Right lobe of liver (tissue), 4 donors: ENCODE measurements around the gene CCDC24.

ENCODE experiments used
- POLR2A ChIP-seq: fragments of 450-650 bp; IDR thresholded peaks from one replicate; pipeline ENCODE4 v1.6.1; 2017; ENCODE audit warnings: antibody characterized with exemption, mild to moderate bottlenecking
- TF ChIP-seq, protein P1 (sequence below), 4 donors: fragments of 200-600 bp in 3 of 4; fragments of 450-650 bp in 1 of 4; IDR thresholded peaks; one replicate each; pipeline versions ENCODE4 v1.5.1 to v1.8.0; 2016 to 2022; ENCODE audit warnings: antibody characterized with exemption in 4 of 4, mild to moderate bottlenecking in 2 of 4
- donor health status: DM: no; HTN: no; CAD: no.
- donor health status: DM: no; HTN: no; CAD: no.
- donor health status: DM: no; HTN: yes; CAD: no.

DNA sequence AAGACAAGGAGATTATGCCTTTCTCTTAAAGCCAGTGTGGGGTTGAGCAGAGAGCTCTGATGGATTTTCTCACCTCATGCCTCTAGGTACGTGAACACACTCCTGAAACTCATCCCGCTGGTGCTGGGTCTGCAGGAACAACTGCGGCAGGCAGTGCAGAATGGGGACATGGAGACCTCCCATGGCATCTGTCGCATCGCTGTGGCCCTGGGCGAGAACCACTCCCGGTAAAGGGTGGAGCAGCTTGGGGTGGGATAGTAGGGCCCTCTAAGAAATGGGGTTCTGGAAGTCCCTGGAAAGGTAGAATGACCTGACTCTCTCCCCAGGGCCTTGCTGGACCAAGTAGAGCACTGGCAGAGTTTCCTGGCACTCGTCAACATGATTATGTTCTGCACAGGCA lies 35.2 kb upstream of the CCDC24 start:
- TF ChIP-seq, protein P1, sequence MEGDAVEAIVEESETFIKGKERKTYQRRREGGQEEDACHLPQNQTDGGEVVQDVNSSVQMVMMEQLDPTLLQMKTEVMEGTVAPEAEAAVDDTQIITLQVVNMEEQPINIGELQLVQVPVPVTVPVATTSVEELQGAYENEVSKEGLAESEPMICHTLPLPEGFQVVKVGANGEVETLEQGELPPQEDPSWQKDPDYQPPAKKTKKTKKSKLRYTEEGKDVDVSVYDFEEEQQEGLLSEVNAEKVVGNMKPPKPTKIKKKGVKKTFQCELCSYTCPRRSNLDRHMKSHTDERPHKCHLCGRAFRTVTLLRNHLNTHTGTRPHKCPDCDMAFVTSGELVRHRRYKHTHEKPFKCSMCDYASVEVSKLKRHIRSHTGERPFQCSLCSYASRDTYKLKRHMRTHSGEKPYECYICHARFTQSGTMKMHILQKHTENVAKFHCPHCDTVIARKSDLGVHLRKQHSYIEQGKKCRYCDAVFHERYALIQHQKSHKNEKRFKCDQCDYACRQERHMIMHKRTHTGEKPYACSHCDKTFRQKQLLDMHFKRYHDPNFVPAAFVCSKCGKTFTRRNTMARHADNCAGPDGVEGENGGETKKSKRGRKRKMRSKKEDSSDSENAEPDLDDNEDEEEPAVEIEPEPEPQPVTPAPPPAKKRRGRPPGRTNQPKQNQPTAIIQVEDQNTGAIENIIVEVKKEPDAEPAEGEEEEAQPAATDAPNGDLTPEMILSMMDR (IDR thresholded peaks at IDR 0.05) = no peak
- no peak for TF ChIP-seq POLR2A
